HG03432 (cell line): ENCODE data around the gene CCR7.
"Not testable (repeated sequence)": the region's sequence is repeated elsewhere in the genome, so short reads cannot be mapped to it uniquely, and the experiment has no call there.

Experiments
- ATAC-seq: cut with Tn5 transposase; IDR thresholded peaks from one replicate; pipeline ENCODE4 v1.9.1; 2021; ENCODE audit warnings: mild to moderate bottlenecking, moderate library complexity; ENCODE audit not compliant: unreplicated experiment

Gene CCR7

DNA sequence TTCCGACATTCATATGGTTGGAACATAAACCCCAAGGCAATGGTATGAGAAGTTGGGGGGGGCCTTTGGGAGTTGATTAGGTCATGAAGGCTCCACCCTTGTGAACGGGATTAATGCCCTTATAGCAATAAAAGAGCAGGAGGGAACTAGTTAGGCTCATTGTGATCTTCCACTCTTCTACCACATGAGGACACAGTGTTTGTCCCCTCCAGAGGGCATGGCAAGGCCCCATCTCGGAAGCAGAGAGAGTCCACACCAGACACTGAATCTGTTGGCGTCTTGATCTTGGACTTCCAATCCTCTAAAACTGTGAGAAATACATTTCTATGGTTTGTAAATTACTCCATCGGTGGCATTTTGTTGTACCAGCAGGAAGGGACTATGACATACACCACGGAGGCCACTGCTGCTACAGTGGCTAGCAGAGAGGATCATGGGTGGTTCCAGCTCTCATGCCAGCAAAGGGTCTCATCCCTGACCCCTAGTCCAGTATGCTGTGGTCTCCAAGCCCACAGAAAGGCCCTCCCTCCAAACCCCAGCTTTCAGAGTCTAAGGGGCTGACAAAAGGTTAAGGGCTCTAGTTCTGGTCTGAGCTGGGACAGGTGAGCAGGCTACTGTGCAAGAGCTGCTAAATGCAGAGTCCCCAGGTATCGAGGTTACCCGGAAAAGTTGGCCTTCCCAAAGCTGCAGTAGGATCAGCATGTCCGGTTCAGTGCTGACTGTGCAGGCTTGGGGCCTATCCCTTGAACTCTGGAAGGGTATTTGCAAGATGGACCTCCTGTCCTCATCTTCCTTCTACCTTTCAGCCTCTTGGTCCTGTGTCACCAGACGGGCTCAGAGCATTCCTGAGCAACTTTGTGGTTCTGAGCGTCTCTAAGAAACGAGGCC is 12.2 kb downstream of the CCR7 start:
- no peak for ATAC-seq

DNA sequence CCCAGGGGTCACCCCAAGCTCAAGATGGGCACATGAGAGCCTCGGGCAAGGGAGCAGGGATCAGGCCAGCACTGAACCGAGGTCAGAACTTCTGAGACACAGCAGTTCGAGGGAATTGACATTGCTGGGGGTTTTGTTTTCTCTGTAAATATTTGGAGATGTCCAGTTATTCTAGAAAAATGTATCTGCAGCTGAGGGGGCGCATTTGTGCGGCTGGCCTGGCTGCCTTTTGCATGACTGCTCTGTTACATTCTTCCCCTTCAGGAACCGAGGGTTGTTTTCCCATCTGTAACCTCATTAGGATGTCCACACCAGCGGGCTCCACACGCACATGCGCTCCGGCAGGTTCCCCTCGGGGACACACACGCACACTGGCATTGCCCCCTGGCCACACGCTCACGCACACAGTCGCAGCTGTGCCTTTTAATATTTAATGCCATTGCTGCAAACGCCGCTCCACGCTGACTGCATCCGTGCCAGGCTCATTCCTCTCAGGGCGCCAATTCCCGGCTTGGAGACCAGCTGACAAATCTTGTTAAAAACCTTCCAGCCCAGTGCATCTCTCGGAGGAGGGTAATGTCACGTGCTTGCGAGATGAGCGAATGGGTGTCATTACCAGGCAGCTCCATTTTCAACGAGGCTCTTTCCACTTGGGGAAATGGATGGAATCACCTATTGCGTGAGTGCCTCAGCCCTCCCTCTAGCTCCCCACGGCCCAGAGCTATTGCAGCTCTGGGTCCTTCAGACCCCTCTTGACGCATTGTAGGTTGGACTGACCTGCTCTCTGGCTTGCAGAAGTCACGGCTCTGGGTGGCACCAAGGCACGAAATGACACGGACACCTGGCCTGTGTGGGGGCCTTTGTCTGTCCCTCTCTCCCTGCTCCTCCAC is 13.1 kb downstream of the CCR7 start:
- ATAC-seq, result no peak

DNA sequence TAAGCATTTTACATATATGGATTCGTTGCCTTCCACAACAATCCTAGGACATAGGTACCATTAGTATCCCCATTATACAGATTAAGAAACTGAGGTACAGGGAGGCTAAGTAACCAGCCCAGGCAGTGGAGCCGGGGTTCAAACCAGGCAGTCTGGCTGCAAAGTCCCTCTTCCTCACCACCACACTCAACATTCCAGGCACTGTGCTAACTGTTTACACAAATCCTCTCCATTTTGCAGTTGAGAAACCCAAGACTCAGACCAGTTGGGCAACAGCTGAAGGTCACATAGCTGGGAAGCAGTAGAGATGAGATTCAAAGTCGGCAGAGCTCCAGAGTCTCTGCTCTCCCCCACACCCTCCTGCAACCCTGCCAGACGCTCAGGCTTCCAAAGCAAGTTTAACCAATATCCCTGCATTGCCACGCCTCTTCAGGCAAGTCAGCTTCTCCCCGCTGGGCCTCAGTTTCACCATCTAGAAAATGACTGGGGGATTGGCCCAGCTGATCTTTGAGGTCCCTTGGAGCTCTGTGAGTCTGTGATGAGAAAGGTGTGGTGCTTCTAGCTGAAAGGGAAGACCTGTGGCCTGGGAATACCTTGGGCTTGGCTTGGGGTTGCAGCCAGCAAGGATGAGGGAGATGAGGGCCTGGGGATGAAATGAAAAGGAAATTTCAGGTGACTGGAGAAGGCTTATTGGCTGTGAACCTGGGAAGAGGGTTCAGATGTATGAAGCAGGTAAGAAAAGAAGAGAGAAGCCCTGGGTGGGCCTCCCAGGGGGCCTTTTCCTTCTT is 14.0 kb downstream of the CCR7 start:
- ATAC-seq, result no peak

DNA sequence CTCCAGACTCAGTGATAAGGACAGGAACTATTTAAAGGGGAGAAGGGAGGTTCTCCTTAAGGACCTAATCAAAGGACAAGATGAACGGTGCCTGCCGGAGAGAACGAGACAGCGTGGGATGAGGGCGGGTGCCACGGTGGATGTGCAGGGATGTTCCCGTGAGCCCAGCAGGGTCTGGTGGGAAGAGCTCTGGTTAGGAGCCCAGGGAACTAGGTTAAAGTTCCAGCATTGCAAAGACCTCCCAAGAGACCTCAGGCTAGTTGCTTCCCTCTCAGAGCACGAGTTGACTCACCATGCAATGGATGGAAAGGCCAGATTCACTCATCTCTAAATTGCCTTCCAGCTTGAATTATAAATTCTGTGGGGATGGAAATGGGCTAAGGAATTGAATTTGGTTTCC is 14.7 kb downstream of the CCR7 start:
- ATAC-seq, result no peak

DNA sequence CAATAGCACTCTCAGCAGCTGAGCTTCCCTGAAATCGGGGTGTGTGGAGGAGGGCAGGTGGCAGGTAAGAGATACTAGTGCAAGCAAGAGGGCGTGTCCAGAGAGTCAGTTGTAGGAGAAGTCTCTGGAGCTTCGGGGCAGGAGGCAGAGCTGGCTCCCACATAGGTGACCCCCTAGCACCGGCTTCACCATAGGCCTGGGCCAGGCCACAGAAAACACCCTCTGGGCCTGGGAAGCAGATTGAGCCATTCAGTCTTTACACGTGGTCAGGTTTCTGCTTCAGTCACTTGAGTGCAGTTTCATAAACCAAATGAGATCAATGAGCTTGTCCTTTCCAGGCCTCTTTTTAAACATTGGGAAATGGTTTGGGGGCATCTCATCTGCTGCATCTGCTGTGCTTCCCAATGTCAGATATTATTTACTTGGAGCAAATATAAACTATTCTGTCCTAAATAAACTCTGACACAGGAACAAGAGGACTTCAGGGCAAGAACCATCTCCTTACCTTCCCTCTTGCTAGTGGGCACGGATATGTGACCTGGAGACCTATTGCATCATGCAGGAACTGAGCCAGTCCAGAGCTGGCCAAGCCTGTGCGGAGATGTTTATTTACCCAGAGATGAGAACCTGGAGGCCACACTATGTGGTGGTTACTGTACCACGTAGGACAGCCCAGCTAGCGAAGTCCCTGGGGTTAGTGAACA is 16.1 kb downstream of the CCR7 start:
- no peak for ATAC-seq

DNA sequence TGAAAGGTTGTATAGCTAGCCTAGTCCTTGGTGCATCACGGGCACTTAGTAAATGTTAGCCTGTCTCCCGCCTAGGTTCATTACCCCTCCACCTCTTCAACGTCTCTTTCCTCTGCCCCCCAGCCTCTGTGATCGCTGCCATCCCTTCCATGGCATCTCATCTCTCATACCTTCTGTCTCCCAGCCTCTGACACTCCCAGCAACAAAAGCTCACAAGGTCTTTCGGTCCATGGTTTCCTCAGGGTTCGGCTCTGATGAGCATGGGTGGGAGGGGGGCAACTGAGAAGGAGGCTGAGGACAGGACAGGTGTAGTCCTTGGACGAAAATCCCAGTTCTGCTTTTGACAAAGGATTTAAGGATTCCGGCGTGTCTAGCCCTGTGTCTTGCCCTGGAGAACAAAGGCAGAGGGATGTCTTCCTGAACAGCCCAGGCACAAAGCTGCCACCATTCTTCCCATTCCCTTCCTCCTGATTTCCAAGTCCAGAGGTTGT is 16.7 kb downstream of the CCR7 start:
- ATAC-seq, result no peak

DNA sequence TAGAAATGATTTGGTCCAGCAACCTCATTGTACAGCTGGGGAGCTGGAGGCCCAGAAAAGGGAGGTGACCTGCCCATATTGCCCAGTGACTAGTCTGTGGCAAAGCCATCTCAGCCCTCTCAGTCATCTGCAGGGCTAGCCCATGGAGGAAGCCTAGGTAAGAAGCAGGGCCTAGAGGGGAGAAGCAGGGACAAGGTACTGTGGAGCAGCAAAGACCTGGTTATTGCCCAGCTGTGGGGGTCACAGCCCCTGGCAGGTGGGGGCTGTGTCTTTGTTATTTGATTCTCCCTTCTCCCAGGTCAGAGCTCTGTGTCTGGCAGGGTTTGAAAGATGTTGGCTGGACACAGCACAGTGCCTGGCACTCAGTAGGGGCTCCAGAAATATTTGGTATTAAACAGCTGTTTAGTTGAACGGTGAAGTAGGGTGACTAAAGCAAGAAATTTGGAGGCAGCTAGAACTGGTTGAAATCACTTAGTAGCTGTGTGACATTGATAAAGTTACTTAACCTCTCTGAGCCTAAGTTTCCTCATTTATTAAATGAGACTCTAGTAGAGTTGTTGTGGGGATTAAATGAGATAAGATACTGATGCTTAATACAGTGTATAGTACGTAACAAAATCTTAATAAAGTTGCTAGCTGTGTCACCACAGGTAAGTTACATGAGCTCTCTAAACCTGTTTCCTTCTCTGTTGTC is 17.3 kb downstream of the CCR7 start:
- no peak for ATAC-seq

DNA sequence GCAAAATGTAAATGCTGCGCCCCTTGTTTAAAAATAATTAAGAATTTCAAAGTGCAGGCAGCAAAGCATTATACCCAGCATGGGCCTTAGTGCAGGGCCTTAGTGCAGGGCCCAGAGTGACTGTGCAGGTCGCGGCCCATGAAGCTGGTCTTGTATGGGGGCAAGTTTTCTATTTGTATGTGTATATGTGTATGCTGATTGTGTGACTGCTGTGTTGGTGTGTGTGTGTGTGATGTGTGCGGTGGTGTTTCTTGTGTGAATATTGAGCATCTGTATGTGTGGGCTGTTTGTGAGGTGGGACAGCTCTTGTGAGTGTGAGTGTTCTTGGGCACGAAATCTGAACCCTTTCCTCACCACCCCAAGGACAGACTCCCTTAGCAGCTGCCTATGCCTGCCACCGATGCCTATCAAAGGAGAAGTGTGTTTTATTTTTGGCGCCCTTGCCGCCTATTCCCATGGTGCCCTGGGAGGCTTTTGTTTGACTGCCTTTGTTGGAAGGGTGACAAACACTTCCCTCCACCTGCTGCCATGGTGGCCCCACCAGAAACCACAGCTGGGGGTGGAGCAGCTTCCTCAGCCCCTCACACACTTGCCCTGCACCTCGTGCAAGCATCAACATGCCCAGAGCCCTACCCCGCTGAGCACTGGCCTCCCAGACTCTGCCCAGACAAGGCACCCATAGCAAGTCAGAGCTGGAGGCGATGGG is 18.0 kb downstream of the CCR7 start:
- no peak for ATAC-seq

DNA sequence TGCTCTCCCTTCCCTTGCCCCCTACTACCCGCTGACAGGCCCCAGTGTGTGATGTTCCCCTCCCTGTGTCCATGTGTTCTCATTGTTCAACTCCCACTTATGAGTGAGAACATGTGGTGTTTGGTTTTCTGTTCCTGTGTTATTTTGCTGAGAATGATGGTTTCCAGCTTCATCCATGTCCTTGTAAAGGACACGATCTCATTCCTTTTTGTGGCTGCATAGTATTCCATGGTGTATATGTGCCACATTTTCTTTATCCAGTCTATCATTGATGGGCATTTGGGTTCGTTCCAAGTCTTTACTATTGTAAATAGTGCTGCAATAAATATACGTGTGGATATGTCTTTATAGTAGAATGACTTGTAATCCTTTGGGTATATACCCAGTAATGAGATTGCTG is 18.8 kb downstream of the CCR7 start:
- not testable (repeated sequence) for ATAC-seq

DNA sequence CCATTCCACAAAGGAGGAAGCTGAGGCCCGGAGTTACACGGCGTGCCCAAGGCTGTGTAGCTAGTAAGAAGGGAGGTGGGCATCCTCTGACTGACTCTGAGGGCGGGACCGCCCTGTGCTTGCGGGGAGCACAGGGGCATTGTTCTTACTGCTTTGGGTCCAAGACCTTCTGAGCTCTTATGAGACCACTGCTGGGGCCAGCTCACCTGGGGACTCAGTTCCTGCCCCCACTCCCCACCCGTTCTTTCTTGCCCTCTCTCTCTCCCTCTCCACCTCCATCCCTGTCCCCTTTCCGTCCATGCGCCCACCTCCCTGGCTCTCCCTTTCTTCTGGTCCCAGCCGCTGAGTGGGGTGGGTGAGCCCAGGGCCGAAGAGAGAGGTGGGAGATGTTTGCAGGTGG is 19.6 kb downstream of the CCR7 start:
- ATAC-seq, result no peak

DNA sequence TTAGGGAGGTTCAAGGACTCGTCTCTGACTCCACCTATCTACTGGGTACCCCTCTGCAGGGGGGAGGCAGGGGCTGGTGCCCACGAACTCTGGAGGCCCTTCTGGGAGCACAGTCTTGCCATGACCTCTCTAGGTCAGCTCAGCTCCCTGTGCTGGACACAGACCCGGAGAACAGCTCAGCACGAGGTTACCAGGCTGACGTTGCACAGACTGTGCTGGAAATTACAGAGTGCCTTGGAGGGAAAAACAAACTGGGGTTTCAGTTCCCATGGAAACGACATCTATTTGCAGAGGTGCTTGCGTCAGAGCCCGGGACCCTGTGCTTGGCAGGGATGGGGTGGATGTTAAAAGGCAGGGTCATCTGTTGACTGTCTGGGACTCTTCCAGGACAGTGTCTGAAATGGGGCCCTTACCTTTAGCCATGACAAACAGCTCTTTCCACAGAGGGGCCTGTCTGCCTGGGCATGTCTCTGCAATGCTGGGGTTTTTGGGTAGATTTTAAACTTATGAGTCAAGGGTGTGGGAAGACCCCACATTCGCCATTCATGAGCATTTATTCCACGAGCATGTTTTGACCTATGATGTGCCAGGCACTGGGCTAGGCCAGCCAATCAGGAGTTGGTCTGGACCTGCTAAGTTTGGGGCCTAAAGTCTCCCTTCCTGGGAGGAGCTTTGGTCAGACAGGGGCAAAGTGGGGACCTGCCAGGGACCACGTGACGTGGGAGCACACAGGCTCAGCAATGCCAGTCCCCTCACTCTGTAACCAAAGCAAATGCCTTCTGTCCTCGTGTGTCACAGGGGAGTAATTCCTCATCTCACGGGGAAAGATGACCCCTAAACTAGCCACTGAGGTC is 22.5 kb downstream of the CCR7 start:
- ATAC-seq, result peak; percentile 53

DNA sequence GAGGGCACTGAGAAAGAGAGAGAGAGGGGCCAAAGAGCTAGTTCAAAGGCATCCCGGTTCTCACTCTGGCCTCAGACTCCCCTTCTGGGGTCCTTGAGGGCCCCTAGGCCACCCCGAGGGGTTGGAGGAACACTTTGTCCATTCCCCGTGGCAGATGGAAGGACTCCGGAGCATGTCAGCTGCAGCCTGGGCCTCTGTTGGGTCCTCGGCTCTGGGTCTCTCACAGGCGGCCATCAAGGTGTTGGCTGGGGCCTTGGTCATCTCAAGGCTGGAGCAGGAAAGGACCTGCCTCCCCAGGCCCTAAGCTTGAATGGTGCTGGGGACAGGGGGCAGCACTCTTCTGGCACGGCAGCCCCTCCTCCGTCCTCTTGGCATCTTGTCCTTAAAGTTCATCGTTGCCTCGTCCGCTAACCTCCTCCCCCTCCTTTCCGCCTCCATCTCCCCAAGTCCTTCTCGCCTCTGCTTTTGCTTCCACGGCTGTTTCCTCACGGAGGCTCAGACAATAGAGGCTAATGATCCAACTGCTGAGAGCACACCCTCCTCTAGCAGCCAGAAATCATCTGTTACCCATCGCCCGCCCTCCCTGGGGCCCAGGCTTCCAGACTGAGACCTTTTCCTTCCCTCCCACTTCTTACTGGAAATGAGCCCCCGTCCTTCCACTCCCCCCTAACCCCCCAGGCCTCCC is 23.3 kb downstream of the CCR7 start:
- ATAC-seq, result no peak

DNA sequence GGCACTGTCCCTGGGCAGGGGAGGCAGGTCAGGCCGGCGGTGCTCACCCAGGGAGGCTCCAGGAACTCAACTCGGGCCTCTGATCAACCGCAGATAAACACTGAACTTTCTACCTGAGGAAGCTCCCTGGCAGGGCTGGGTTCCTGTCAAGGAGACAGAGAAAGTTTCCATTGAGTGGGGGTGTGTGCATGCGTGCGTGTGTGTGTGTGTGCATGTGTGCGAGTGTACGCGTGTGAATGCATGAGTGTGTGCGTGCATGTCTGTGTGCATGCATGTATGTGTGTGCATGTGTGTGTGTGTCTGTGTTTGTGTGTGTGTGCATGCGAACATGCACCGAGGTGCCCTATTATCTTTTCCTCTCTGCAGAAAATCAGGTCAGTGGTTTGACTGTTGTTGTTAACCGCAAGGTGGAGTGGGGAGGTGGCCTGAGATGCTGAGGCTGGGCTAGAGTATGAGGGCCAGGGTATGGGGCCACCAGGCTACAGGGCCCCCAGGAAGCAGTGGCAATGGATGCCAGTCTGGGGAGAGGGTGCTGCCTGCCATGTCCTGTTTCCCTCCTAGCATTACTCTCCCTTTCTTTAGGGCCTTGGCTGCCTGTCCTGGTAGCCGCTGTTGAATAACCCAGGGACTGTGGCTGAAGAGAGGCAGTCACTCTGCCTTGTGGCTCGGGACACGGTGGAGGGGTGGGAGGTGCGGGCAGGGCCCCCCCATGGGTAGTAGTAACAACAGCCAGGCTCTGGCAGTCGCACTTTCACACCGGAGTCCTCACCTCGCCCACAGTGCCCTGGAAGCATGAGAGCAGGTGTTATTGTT is 24.0 kb downstream of the CCR7 start:
- no peak for ATAC-seq

DNA sequence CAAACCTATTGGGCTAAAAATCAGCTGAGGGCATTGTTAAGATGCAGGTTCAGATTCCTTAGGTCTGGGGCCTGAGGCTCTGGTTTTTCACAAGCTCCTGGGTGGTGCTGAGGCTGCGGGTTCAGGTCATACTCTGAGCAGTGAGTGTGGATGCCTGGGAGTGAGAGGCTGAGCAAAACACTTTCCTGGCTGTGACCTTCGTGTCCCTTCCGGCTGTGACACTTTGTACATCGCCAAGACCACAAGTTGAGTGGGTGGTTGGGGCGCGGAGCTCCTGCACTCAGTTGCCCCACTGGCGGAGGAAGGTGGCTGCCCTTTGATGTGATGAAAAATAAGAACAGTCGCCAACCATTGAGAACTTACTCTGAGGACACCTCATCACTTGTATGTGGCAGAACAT is 24.8 kb downstream of the CCR7 start:
- no peak for ATAC-seq

DNA sequence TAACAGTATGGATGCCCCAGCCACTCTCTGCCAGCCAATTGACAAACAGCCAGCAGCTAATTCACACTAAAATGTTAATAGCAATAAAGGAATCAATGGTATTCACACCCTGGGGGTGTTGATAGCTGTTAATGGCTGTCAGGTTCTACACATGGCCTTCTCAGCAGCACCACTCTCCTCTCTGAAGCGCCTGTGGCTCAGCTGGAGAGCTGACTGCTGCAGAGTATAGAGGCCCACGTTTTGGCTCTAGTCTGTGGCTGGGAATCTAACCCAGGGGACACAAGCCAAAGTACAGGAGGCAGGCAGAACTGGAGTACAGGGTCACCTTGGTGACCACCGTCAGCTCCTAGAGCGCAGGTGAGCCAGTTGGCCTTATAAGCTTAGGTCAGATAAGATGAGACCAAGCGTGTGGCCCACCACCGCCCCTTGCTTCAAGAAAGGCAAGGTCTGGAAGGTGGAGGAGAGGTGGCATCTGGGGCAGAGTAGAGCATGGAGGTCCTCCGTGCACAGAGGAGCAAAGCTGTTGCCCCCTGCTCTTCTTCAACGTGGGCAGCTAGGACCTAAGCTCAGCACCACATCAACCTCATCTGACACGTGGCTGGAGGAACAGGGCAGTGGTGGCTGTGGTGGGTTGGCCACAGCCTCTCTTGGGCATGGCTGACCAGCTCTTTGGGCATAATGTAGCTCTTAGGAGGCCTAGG is 25.4 kb downstream of the CCR7 start:
- no peak for ATAC-seq
